ENCODE data around the gene FGFR3. TPM values are rescaled to one million over a fixed set of nuclear protein-coding genes. Genes with fewer than 3 reads are reported as not detected.

The FGFR3 gene
- total and polyA plus RNA-seq, 10 donors = 1.0 to 7.5 (median 3.5) TPM

- Histone ChIP-seq H3K27ac (no peak overlapping the region), H3K27me3 (replicated peaks in 1 of 7) (peaks cover 0 to 4% (median 0%) of the 10 kb centered on the region in 7 donors), H3K9me3 (no peaks in the 10 kb centered on the region), H3K4me3 (no peak overlapping the region), H3K4me1 (peaks cover 0 to 4% (median 0%) of the 10 kb centered on the region in 6 donors), H3K36me3 (peaks cover 0 to 8% (median 0%) of the 10 kb centered on the region in 6 donors)
- TF ChIP-seq POLR2A (IDR thresholded peaks at IDR 0.05) (no peak), CTCF (IDR thresholded peaks at IDR 0.05 in 8 of 11, conservative IDR thresholded peaks at IDR 0.05 in 3 of 11) (no peak), POLR2AphosphoS5 (IDR thresholded peaks at IDR 0.05) (no peak)
- no peak for DNase-seq
- intact Hi-C loops (cut with DNase I; ENCODE audit: low total_unique reads) = no loop called here
- 83 to 96% (median 87%) methylated on average over 5 to 11 of the region's 11 CpGs for WGBS, 5 donors
Observed at GRCh38 chr4:1806223-1806564, 13.1 kb downstream of the FGFR3 start.

GRCh38 chr4:1806596-1807331 is 13.7 kb downstream of the FGFR3 start:
- H3K9me3 ChIP-seq = no peaks in the 10 kb centered on the region
- DNase-seq = no peak
- no peak for TF ChIP-seq POLR2A (IDR thresholded peaks at IDR 0.05)
- intact Hi-C loops (cut with DNase I; ENCODE audit: low total_unique reads) = no loop called here
- 88 to 93% (median 91%) methylated on average over 25 to 41 of the region's 41 CpGs for WGBS, 5 donors
- H3K4me1 ChIP-seq = peaks cover 0 to 4% (median 0%) of the 10 kb centered on the region in 6 donors
- H3K36me3 ChIP-seq = peaks cover 0 to 13% (median 0%) of the 10 kb centered on the region in 6 donors
- H3K4me3 ChIP-seq = no peak overlapping the region
- no peak overlapping the region for H3K27ac ChIP-seq
- no peaks in the 10 kb centered on the region for H3K27me3 ChIP-seq (replicated peaks in 1 of 7)

- intact Hi-C loops (cut with DNase I; ENCODE audit: low total_unique reads) = no loop called here
- DNase-seq = no peak
- H3K4me3 ChIP-seq = no peak overlapping the region
Observed at GRCh38 chr4:1807332-1807777, 14.3 kb downstream of the FGFR3 start.

GRCh38 chr4:1808396-1808795 is 15.3 kb downstream of the FGFR3 start:
- Histone ChIP-seq H3K4me1 (peaks cover 0 to 4% (median 0%) of the 10 kb centered on the region in 6 donors), H3K27ac (no peak overlapping the region), H3K27me3 (replicated peaks in 1 of 7) (no peaks in the 10 kb centered on the region), H3K36me3 (peaks cover 0 to 29% (median 7%) of the 10 kb centered on the region in 6 donors), H3K4me3 (no peak overlapping the region), H3K9me3 (no peaks in the 10 kb centered on the region)
- intact Hi-C loops (cut with DNase I; ENCODE audit: low total_unique reads) = no loop called here
- no peak for DNase-seq
- TF ChIP-seq POLR2A (IDR thresholded peaks at IDR 0.05) (no peak), CTCF (IDR thresholded peaks at IDR 0.05 in 8 of 11, conservative IDR thresholded peaks at IDR 0.05 in 3 of 11) (no peak), POLR2AphosphoS5 (IDR thresholded peaks at IDR 0.05) (no peak)
- 89 to 97% (median 92%) methylated on average over 6 of the region's 6 CpGs for WGBS, 5 donors

More at GRCh38 chr4:1807332-1807777, 14.3 kb downstream of the FGFR3 start:
- Histone ChIP-seq H3K9me3 (no peaks in the 10 kb centered on the region), H3K27me3 (replicated peaks in 1 of 7) (no peaks in the 10 kb centered on the region), H3K27ac (no peak overlapping the region), H3K4me1 (peaks cover 0 to 4% (median 0%) of the 10 kb centered on the region in 6 donors), H3K36me3 (peaks cover 0 to 18% (median under 1%) of the 10 kb centered on the region in 6 donors)
- WGBS, 5 donors = 73 to 89% (median 85%) methylated on average over 14 to 16 of the region's 16 CpGs
- no peak for TF ChIP-seq POLR2A (IDR thresholded peaks at IDR 0.05)
- no peak for TF ChIP-seq CTCF (IDR thresholded peaks at IDR 0.05 in 8 of 11, conservative IDR thresholded peaks at IDR 0.05 in 3 of 11)
- TF ChIP-seq POLR2AphosphoS5 (IDR thresholded peaks at IDR 0.05) = no peak
